GM19397 (cell line): ENCODE data around the gene TMC8.
"Not testable (repeated sequence)": the region's sequence is repeated elsewhere in the genome, so short reads cannot be mapped to it uniquely, and the experiment has no call there.

Source experiments
- ATAC-seq: cut with Tn5 transposase; IDR thresholded peaks from one replicate; pipeline ENCODE4 v1.9.1; 2021; ENCODE audit warnings: mild to moderate bottlenecking, moderate library complexity; ENCODE audit not compliant: unreplicated experiment

The TMC8 gene

GRCh38 chr17:78147315-78147998 is 16.9 kb downstream of the TMC8 start:
- ATAC-seq, result no peak

GRCh38 chr17:78148286-78149016 is 17.9 kb downstream of the TMC8 start:
- no peak for ATAC-seq

DNA sequence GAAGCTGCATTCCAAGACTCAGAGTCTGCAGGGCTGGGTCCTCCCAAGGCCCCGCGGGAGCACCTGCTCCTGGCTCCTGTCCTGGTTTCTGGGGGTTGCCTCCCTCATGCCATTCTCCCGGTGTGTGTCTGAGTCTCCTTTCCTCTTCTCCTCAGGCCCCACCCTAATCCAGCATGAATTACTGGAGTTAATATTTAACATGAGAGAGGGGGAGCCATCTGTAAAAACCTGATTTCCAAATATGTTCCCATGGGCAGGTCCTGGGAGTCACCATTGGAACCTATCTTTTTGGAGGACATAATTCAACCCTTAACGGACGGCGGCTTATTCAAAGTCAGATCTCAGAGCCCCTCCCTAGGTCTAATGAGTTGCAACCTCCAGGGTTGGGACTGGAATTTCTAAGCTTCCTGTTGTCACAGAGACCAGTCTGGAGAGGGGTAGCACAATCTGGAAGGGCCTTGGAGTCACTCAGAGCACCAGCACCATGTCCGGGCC is 21.0 kb downstream of the TMC8 start:
- ATAC-seq, result no peak

DNA sequence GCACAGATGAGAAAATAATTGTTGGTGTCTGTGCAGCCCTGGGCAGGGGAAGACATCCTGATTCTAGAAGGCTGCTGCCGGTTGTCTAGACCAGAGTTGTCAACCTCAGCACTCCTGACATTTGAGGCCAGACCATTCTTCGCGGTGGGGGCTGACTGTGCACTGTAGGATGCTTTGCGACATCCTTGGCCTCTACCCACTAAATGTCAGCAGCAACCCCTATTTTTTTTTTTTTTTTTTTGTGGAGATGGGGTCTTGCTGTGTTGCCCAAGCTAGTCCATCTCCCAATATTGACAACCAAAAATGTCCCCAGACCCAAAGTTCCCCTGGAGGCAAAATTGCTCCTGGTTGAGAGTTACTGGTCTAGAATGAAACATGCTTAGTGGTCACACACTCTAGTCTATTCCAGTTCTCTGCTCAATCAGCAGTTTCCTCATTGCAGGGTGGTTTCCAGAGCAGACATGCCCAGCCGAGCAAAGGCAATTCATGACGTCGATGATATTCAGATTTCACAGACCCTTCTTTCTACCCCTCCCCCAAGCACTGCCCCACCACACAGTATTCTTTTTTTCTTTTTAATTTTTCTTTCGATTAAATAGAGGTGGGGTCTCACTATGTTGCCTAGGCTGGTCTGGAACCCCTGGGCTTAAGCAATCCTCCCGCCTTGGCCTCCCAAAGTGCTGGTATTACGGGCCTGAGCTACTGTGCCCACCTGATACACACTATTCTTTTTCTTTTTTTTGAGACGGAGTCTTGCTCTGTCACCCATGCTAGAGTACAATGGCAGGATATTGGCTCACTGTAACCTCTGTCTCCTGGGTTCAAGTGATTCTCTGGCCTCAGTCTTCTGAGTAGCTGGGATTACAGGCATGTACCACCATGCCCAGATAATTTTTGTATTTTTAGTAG is 24.6 kb downstream of the TMC8 start:
- ATAC-seq, result peak; percentile 49

DNA sequence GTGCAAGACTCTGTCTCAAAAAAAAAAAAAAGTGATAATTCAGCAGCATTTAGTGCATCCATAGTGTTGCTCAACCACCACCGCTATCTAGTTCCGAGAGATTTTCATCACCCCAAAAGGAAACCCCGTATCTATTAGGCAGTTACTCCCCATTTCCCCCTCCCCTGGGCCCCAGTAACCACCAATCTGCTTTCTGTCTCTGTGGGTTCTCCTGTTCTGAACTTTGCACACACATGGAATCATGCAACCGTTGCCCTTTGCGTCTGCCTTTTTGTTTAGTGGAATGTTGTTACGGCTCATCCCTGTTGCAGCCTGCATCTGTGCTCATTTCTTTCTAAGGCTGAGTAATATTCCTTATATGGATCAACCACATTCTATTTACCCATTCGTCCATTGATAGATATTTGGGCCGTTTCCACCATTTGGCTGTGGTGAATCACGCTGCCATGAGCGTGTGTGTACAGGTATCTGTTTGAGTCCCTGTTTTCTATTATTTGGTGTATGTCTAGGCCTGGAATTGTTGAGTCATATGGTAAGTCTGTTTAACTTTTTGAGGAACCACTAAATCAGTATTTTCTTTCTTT is 29.1 kb downstream of the TMC8 start:
- ATAC-seq, result no peak

DNA sequence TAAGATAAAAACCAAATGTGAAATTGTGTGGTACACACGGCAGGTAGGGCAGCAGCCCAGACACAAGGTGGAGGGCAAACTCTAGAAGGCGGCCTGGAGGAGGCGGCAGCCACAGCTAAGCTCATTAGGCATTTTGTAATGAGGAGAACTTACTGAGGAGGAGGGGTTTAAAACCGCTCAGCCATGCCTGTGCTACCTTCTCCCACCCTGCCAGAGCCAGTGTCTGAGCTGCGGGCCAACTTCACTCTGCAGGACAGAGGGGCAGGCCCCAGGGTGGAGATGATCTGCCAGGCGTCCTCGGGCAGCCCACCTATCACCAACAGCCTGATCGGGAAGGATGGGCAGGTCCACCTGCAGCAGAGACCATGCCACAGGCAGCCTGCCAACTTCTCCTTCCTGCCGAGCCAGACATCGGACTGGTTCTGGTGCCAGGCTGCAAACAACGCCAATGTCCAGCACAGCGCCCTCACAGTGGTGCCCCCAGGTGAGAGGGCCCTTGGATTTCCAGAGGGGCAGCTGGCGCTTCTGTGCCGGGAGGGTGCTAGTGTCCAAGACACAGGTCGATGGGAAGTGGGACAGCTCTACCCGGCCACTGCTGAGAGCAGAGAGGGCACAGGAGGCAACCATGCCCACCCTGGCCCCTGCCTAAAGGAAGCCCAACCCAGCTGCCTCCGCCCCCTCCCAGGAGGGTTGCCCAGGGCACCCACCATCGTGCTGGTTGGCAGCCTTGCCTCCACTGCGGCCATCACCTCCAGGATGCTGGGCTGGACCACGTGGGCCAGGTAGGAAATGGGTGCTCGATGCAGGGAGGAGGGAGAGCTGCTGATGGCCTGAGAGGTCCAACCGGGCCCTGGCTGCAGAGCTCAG is 33.5 kb downstream of the TMC8 start:
- ATAC-seq, result no peak

DNA sequence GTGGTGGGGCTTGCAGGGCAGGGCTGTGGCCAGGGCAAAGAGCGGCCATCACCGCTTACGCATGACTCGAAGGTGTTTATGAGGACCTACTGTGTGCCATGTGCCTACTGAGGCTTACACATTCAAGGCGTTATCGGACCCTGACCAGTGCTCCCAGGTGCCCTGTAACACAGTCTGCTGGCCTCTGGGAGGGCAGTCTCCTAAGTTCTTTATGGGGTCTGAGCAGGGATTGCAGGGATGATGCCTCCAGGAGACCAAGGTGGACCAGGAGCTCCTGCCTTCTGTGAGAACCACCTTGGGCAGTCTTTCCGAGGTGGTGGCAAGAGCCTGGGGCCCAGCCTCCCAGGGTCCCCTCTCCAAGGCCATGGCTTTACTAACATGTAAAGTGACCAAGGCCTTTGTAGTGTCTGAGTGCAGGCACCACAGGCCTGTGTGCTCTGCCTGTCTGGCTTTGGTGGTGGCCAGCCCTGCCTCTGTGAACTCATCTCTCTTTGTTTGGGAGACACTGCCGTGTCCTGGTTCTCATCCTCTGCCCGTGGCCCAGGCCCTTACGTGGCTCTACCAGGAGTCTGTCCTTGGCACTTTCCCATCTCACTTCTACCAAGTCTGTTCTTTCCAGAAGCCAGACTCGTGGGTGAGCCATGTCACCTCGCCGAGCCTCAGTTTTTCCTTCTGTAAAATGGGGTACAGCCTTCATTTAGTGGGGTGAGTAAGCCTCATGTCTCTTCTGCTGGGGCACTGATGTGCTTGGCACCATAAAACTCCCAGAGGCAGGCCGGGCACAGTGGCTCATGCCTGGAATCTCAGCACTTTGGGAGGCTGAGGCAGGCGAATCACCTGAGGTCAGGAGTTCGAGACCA is 34.4 kb downstream of the TMC8 start:
- no peak for ATAC-seq

DNA sequence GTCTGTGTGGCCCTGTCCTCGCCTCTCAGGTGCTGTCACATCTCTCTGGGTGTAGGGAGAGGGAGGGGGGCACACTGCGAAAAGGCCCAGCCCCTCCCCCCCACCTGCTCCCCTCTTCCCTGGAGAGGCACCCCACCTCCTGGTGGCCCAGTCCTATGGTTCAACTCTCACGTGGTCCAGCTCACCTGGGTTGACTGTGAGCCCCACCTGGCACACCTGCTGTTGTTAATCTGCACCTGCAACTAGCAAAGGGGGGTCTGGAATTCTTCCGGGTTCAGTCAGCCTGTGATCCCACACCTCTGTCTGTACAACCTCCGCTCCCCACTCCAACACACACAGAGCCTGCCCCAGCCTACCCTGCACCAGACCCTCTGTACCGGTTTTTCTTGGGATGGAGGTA is 35.8 kb downstream of the TMC8 start:
- ATAC-seq, result no peak

GRCh38 chr17:78168242-78168902 is 37.8 kb downstream of the TMC8 start, which contains the start of gene SYNGR2:
Gene SYNGR2, plus strand, starts transcription at chr17:78168581. Its CDS starts 36 bp downstream, at chr17:78168617.
- peak; percentile 68 for ATAC-seq

- peak; percentile 11 for ATAC-seq
Observed at GRCh38 chr17:78168903-78169793, 38.6 kb downstream of the TMC8 start.

DNA sequence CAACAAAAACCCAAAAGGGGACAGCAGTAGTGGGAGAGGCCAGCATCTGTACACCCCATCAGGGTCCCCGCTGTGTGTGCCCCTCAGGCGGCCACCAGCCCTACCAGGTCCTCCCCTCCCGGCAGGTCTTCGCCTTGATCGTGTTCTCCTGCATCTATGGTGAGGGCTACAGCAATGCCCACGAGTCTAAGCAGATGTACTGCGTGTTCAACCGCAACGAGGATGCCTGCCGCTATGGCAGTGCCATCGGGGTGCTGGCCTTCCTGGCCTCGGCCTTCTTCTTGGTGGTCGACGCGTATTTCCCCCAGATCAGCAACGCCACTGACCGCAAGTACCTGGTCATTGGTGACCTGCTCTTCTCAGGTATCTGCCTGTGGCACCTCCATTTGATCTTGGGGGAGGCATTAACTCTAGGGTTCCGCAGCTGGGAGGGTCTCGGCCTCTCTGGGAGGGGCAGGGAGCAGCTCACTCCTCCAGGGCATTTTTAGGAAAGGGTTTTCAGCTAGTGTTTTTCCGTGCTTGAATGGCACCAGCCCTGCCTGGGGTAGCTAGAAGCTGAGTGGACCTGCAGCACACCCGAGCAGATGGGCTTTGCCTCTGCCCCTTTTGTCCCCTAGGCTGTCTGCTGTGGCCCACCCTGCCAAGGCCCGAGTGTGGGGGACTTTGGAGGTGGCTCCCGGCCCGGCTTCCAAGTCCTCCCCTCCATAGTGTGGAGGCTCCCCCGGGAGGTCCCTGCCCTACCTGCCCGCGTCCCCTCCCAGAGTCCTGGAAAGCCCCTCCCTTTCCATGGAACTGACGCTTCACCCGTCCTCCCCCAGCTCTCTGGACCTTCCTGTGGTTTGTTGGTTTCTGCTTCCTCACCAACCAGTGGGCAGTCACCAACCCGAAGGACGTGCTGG is 40.4 kb downstream of the TMC8 start:
- ATAC-seq, result no peak

- not testable (repeated sequence) for ATAC-seq
Observed at GRCh38 chr17:78171591-78172248, 41.1 kb downstream of the TMC8 start.

DNA sequence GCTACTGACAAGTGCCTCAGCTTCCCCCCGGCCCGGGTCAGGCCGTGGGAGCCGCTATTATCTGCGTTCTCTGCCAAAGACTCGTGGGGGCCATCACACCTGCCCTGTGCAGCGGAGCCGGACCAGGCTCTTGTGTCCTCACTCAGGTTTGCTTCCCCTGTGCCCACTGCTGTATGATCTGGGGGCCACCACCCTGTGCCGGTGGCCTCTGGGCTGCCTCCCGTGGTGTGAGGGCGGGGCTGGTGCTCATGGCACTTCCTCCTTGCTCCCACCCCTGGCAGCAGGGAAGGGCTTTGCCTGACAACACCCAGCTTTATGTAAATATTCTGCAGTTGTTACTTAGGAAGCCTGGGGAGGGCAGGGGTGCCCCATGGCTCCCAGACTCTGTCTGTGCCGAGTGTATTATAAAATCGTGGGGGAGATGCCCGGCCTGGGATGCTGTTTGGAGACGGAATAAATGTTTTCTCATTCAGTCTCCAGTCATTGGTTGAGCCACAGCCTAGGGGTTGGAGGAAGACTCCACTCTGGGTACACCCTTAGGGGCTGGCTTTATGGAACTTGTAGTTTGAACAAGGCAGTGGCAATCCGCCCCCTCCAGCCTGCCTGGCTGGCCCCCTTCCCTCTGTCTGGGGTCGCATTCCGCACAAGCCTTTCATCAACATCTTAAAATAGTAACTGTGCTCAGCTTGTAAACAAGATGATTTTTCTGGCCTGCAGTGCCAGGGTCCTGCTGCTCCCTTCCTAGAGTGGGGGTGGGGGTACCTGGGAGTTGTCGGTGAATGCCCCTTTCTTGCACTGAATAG is 41.9 kb downstream of the TMC8 start:
- ATAC-seq, result no peak

GRCh38 chr17:78173097-78173715 is 42.6 kb downstream of the TMC8 start:
- ATAC-seq, result no peak
